GM21786 (cell line): ENCODE results near the gene PVALB.

Experiments
- ATAC-seq: cut with Tn5 transposase; IDR thresholded peaks from one replicate; pipeline ENCODE4 v1.9.1; 2021; ENCODE audit not compliant: unreplicated experiment

PVALB gene

DNA sequence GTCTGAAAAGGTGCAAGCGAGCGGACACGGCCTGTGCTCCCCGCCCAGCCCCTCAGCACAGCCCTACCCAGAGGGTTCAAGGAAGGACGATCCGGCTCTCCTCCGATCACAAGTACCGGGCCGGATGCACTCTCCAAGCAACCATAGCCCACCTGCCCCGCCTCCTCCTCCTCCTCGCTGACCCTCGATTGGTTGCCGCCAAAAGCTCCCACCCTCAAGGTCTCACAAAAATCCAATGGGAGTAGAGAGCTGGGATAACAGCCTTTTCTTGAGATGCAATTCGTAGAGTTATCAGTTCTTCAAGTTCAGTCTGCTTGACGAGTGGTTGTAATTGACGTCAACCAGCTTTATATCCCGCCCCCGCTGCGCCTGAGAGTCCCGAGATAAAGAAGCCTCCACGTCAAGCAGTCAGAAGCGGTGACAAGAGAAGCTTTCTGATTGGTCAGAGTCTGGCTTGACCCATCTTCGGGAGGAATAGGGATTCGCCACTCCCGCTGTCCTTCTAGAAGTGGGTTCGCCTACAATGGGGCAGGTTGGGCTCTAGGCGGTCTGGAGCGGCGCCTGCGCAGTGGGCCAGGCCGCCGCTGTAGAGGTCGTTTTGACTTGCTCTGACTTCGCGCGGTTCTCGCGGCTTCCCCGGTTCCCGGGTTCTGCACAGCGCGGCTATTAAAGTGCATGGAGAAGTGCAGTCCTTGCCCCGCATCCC, 40.7 kb downstream of the PVALB start, which contains the start of gene IFT27:
Gene IFT27, minus strand, starts transcription at position 156 of the 706 bp plus-strand sequence. CDS start 412 bp downstream, outside the sequence.
- peak; percentile 90 for ATAC-seq

DNA sequence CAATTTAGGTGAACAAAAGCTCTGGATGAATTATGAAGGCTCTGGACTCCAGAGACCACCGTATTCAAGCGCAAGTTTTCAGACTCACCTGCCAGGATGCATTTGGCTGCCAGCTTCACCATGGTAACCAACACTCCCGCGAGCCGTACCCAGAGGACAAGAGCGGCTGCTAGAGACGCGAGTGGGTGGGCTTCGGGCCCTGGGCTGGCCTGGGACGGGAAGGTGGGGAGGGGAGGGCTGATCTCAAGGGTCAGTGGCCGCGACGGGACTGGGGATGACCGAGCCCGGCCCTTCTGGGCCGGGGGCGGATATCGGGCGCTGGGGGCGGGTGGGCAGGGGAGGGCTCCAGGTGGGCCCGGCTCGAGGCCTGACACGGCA, 41.3 kb downstream of the PVALB start:
- peak; percentile 3 for ATAC-seq

- ATAC-seq = no peak
These were observed 42.9 kb downstream of the PVALB start for GRCh38 chr22:36773935-36774334.

DNA sequence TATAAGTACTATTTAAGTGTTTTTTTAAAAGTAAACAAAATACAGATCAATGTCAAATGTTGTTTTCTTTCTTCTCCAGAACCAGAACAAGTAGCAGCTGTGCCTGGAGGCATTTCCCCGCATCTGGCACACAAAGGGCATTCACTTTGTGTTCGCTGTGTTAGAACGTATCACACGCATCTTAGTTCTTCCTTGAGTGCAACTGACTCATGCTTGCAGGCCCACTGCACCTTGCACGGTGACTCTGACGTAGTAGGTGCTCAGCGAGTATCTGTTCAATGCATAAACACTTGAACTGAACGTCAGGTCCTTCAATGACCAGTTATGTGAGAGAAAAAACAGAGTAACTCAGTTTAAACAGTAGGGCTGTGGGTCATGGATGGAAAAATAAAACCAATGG, 44.4 kb downstream of the PVALB start:
- ATAC-seq = no peak

DNA sequence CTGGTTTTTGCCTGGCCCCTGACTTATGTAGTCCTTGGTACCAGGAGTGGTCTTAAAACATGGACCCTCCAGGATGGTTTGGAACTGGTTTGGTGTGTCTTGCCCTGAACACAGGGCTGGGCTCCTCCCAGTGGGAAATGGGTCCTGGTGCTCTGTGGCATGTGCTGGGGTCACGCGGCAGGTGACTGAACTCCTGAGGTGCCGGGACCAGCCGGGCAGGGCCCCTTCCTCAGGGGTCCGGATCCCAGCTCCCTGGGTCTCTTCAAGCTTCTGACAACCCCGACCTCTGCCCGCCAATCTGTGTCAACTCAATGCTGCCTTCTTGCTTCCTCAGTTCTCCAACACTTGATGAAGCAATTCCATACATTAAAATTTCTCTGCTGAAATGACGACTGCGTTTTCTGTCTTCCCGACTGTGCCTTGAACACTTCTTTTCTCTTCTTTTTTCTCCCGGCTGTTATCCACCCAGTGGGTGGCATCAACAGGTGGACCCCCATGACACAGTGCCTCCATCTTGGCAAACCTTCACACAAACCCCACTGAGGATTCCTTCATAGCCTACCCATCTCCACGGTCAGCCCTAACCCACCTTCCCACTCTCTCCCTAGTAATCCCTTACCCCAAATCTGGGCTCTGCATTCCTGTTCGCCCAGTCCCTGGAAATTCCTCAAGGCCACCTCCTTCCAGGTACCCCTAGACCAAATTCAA, 45.3 kb downstream of the PVALB start:
- no peak for ATAC-seq

- no peak for ATAC-seq
These were observed 46.2 kb downstream of the PVALB start for GRCh38 chr22:36770513-36771231.

- no peak for ATAC-seq
These were observed 47.0 kb downstream of the PVALB start for GRCh38 chr22:36769541-36770512.

DNA sequence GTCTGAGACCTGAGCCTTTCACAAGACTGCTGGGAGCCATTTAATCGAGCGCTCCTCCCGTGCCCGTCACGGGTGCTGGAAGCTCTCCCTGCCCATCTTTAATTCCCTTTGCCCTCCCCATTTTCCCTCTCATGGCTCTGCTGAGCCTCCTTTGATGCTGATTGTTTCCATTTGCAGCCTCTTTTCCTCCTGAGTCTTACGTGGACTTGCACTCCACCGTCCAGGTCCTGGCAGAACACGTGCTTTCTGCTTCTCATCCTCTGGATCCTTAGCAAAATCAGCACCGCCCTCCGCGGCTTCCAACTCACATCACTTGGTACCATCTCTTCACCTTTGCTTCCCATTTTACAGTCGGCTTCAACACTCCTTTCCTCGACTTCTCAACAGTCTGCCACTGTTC, 48.2 kb downstream of the PVALB start:
- no peak for ATAC-seq

- no peak for ATAC-seq
These were observed 48.7 kb downstream of the PVALB start for GRCh38 chr22:36768141-36768540.

GRCh38 chr22:36767035-36767775, 49.6 kb downstream of the PVALB start:
- ATAC-seq = no peak

DNA sequence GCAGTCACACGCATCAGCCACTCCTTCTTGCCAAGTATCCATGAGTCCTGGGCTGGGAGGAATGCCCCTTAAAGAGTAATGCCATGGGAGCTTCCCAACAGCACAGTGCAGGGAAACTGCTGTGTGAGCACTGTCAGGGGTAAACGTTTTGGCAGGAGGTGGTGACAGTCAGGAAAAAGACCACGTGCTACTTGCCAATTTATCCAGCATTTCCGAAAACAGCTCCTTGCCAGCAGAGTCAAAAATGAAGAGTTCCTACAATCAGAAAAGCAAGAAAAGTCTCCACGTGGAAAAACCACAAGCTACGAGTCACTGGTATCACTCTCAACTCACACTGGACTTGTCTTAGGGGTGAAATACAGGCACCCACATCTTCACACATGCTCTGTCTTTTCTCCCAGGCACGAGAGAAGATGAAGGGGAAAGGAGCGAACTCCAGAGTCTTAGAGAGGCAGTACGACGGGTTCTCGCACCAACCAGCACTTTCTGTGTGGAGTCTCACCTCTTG, 50.8 kb downstream of the PVALB start:
- no peak for ATAC-seq

DNA sequence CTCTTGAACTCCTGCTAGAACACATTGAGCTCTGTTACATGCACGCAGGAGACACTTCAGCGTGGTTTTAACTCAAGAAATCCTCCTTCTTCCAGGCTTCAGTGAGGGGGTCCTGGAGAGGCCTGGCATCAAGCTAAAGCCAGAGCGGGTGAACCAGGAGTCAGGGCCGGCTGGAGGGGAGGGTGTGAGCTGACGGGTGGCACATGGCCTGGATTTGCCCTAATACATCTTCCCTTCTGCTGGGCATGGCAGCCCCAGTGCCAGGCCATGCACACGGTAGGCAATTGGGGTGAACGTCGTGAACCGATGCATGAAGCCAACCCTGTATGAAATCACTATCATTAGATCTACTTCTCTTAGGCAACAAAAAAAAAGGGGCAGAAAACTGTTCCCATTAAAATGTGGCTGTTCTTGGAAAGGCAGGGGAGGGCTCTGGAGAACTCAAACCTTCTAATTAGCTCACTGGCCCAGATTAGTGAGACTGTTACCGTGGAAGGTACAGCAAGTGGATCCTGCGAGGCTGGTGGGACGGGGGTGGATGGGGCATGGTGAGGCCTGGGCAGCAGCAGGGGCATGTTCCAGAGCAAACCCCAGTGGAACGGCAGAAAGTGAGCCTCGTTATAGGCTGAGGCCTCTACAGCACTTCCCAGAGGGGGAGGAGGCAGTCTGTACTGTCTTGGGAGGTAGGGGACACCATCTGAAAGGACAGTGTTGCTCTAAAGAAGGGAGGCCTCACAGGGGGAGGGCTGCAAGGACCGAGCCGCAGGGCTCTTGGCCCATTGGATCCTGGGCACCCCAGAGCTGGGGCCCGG, 51.5 kb downstream of the PVALB start:
- no peak for ATAC-seq

GRCh38 chr22:36764641-36765040, 52.2 kb downstream of the PVALB start:
- no peak for ATAC-seq

GRCh38 chr22:36764060-36764459, 52.8 kb downstream of the PVALB start:
- no peak for ATAC-seq

- ATAC-seq = no peak
These were observed 53.3 kb downstream of the PVALB start for GRCh38 chr22:36763576-36763975.

DNA sequence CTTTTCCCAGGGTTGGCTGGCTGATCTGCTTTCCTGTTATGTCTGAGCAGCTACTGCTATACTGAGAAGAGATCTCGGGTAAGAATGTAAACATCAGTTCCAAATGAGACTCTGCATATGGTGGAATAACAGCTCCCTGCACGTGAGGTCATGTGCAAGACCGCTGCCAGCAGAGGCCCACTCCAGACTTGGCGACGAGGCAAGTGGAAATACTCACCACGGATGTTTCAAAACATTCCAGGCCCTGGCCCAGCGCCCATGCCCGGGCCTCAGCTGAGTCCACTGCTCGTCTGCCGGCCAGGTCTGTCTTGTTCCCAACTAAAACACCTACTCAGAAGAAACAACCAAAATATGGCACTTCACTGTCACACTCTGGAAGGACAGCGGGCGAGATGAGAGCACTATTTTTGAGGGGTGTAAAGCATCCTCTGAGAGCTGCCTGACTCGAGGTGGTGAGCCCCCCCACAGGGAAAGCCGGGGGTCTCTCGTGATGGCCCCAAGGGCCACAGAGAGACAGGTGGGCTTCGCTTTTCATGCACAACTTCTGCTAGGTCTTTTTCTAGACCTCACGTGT, 54.1 kb downstream of the PVALB start:
- no peak for ATAC-seq

DNA sequence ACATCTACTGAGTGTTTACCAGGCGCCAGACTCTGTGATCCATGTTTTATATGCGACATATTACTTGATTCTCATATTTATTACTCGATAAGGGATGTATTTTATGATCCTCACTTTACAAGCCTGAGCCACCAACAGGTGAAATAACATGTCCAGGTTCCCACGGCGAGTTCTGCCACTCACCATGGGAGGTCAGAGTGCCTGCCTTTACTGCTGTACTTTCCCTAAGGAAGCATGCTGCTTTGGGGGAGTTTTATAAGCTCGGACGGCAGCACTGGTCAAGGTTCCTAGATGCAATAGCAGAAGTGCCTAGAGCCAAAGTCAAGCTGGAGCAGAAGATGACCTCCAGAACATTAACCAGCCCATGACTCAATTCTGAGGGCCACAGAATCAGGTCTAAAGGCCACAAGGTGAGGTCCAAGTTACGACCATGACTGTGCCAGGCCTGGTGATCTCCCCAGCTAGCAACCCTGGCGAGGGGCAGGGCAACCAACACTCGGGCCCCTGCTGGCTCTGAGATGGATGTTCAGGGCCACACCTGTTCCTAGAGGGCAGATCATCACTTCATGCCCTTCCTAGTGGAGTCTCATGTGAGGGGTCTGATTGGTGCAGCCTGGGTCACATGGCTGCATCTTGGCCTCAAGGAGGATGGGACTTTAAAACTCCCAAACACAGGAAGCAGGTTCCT, 55.1 kb downstream of the PVALB start:
- ATAC-seq = no peak

DNA sequence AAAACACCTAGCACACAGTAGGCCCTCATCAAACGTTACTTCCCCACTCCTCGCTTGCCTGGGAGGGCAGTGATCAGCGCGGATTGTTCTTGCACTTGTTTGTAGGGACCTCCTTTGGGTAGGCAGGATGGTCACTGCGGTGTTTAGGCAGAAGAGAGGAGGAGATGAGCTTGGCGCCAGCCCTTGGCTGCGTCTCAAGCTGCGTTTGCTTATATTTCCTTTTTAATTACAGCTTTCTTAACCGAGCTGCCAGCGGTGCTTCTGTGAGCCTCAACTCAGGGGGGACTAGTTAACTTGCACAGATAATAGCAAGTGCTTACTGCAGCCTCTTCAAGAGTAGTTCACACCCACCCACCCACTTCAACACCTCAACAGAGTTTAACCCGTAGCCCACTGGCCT, 56.0 kb downstream of the PVALB start:
- no peak for ATAC-seq
